GM21360 (cell line): ENCODE measurements around the gene NRIP1.

Source experiments
- ATAC-seq: cut with Tn5 transposase; IDR thresholded peaks from one replicate; pipeline ENCODE4 v1.9.1; 2021; ENCODE audit warnings: mild to moderate bottlenecking, moderate library complexity; ENCODE audit not compliant: unreplicated experiment

Gene NRIP1

DNA sequence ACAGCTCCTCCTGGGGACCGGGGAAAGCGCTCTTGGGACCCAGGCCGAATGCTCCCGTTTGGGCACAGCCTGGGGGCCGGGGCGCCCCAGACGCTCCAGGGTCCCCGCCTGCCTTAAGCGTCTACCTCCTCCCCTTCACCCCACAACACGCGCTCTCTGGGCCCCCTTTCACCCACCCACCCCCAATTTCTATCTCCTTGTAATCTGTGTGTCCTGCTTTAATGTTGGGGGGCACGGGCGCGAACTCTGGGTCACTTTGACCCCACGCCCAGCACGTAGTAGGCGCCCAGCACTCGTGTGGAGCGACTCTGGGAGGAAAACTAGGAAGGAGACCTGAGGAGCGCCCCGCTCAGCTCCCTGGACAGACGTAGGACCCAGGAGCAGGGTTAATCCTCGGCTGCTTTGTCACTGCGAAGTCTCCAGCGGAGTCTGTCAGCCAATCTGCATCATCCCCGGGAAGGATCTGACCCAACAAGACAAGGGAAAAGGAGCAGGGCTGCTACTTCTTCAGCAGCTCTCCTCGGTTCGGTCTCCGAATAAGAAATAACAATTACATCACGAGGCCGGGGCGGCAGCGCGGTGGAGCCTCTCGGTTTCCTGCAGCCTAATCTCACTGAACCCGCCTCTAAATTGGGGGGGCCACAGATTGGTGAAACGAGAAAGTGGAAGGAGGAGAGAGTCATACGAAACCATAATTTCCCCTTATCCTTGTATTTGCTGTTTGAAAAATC is 757 bp upstream of the NRIP1 start:
- no peak for ATAC-seq

DNA sequence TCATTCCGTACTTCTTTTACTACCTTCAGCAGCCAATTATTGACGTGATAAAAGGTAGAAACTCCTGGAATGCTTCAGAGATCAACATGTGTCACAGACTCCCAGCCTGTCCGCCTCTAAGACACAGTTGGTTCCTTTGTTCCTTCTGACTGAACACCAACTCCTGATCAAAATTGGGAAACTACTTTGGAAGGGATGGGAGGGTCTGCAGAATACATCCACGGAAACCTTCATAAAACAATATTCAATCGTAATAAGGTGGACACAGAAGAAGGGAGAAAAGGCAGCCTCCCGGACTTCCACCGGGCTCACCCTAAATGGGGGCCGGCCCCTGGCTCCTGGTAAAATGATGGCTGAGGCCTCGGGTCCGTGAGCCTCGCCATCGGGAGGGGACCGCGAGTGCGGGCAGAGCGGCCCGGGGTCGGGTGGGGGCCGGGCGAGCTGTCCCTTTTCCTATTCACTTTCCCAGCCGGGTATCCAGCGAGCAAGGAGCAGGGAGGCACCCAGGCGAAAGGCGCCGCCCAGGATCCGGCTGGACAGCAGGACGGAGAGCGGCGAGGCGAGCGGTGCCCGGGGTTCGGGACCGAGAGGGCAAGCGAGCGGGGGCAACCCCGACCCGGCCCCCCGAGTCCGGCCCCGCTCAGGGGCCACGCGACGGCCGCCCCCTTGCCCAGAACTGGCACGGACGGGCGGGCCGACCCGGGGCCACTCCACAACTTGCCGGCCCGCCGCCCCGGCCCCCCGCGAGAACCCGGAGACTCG is 805 bp downstream of the NRIP1 start:
- ATAC-seq, result peak; percentile 2

DNA sequence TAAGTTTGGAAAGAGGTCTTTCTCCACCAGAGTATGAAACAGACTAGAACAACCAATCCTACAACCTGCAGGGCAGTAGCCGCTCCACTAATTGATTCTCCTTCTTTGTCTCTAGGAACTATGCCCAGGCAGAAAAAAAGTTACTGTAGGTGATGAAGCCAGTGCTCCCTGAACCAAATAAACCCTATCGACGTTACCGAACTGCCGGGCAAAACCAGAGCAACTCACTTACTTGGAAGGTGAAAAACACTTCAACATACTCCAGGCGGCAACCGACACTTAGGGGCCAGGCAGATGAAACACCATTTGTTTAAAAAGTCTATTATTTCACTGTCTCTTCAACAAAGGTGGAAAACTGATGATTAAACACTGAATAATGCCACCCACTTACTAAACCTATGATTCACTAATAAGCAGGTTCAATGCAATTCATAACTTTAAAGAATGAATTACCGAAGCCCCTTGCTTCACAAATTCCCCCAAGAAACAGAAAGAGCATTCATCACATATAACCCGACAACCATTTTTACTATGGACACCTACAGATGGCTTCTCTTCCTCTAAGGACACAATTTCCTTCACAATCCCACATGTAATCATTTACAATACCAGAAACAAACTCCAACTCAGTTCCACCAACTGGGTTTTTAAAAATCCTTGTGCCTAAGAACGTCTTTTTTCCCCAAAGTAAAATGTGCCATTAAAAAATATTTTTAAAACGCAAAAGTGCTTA is 1.6 kb downstream of the NRIP1 start:
- ATAC-seq, result no peak

DNA sequence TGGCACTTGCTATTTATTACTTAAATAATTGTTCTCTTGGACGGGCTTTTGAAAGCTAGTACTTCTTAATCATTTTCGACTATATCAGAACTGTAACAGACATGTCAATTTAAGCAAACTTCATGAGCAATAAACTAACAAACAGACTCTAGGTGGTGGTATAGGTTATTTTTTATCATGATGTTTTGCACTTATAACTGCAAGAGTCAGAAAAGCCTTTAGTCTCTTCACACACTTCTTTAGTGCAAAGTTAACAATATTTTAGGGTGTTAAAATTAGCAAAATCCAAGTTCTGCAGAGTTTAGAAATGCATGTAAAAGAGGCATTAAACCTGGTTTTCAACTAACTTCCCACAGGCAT is 2.2 kb downstream of the NRIP1 start:
- no peak for ATAC-seq

DNA sequence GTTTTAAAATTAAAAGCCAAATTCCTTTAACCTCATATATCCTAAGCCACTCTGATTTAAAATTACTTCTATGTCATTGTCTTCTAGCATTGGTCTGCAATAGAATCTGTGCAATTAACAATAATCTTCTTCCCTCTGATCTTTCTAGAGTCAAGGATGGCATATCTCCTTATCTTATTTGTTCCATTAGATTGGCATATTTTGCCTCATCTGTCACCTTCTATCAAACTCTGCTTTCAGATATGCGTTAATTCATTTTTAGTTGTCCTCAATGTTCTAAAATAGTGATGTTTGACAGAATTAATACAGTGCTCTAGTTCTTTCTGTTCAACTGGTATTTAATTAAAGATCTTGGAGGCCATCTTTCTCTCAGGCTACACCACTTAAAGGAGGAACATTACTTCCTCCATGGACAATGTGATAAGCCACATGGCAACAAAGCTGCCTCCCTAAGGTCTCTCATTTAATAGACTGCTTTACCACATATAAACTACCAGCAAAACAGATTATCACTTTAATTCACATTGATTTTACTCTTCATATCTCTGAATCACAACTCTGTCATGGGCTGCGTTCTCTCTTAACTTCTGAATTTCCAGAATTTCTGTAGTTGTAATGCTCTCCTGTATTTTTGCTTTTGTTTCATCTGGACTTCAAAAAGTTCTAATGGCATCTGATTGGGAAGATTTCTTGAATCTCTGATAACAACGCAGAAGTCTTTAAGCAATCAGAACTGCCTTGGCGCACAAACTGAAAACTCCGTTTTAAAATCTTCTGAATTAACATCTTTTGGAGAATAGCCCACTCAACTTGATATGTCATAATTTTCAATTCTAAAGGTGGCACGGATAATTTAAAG is 2.8 kb downstream of the NRIP1 start:
- ATAC-seq, result no peak

DNA sequence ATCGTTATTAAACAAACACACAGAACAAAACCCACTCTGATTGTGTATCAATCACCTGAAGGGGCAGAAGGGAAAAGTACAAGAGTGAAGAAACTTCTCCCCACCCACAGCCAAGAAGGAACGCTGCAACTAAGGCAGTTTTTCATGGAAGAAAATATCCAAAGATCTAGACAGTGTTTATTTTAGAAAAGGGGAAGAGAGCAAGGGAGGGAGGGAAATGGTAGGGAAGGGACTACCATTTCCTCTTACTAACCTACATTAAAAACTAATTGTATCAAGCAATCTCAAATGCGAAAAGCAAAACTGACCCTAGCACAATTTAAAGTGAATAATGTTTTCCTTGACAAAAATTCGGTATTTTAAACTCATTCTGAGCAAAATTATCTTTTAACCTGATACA is 3.5 kb downstream of the NRIP1 start:
- no peak for ATAC-seq

DNA sequence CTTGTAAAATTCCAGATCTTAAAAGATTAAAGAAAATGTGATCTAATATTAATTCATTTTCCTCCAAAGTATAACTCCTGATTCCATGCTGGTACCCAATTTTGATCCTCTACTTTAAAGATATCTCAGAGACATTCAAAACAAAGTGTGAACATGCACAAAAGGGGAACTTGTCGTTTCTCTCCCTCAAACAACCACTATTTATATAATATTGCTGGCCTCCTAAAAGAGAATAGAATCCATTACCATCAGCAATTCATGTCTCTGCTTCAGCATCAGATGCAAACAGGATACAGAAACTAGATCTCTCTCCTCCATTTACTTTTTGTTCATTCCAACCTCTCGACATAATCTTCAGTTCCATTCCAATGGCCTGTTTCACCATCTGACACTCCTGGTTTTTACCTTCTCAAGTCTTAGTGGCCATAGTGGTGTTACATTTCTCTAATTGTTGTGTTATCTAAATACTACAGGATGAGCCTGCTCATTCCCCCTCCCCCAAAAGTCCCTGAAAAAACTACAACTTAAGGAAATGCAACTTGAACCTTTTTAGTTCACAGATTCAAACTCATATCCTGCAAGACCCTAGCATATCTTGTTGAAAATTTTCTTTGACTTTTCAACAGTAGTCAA is 4.1 kb downstream of the NRIP1 start:
- ATAC-seq, result no peak

DNA sequence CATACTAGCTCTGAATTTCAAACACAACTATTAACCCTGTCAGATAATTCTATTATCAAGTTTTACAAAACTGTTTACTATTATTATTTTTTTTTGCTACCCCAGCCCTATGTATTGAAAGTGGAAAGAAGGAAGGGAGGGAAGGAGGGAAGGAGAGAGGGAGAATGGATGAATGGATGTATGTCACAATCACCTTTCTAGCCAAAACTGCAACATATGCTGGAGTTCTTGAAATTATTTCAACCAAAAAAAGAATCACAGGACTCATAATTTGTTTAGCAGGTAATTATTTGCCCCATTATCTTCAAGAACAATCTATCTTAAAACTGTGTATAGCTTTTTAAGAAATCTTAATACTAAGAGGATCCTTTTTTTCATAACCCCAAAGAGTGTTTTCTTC is 5.4 kb downstream of the NRIP1 start:
- ATAC-seq, result no peak

DNA sequence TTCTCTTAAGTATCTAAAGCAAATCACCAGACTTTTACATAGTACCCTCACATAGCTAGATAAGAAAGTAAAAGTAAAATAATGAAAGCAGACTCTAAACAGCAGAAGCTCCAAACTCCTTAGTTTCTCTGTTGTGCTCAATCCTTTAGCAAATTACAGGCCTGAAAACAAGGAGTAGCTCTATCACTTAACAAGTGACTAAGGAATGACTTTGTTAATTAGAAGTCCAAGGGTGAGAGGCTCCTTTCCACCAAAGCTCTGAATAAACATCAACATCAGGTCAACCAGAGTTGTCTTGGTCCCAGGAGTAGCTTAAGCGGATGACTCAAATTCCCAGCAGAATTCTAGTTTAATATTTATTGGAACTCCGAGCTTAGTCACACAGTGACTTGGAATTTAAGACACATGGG is 5.9 kb downstream of the NRIP1 start:
- ATAC-seq, result no peak

DNA sequence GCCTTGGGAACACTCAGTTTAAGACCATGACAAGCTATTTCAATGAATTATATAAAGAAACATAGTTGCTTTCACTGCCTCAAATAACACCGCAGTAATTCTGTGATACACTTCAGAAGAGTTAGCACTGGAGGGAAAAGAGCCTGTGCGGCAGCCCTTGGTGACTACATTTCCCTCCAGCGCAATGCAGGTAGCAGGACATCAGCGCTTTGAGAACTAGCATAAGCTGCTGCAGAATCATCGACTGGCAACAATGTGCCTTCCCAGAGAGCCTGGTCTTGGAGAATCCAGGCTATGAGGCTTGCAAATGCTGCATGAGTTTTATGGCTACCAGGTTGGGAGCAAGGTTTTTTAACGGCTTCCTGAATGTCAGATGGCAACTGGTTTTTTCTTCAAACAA is 7.5 kb downstream of the NRIP1 start:
- no peak for ATAC-seq

DNA sequence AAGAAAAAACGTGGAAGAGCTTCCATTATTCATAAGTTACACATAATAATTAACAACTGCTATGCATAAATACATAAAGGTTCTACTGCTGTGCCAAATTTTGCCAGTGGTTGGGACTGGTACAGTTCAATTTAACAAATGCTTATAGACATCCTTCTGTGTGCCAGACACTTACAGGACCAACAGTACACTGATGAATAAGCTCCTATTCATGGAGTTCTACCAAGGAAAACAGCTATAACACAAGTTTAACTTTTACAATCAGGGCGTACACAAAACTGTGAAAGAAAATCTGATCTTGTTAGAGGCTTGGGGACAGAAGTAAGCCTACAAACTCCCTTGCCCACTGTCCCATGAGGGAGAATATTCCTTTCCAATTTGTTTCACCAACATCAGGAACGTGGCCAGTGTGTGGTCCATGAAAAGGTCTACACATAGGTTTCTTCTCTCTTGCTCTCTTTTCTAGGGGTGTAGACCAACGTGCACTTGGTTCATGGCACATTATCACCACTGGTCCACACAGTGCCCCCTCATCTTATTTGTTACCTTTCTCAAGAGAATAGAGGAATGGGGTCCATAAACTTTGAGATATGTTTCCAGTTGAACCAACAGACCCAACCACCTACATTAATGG is 10.1 kb downstream of the NRIP1 start:
- no peak for ATAC-seq

DNA sequence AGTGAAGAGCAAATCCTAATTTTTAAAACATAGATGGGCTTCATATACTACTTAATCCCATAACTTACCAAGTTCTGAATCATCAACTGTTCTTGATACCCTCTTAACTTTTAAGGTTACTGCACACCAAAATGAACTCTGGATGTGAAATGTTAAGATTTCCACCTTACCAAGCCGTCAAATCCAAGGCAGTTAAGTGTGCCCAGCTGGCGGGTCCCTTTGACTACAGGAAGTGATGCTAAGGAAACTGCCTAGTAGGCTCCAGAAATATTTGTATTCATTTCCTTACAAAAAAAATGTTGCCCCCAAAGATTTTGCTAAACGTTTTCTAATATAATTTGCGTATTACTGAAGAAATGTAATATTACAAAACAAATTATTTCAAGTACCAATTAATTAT is 10.7 kb downstream of the NRIP1 start:
- no peak for ATAC-seq

DNA sequence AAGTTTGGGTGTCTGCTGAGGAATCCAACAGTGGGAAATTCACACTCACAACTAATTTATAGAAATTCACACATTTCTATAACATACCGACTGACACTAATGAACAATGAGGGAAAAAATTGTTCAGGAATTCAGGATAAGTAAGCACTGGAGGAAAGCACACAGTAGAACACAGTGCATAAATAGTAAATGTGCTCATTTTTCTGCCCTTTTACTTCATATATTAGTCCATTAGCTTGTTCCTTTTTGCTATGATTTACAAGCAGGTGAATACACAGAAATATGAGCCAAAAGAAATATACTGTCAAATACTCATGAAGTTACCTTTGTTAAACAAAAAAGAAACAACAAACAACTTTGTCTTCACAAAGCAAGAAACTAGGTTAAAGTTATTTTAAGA is 11.3 kb downstream of the NRIP1 start:
- ATAC-seq, result no peak

DNA sequence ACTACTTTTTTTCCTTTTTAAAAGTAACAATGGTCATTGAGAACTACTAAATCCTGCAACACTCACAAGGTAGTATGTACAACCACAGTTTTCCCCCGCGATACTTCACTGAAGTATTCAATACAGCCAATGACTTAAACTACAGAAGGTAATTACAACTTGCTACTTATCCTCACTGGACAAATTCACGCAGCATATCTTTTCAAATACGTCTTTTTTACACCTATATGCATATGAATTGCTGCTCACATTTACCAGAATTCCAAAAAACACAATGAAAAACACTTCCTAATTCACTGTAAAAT is 12.4 kb downstream of the NRIP1 start:
- peak; percentile 16 for ATAC-seq

DNA sequence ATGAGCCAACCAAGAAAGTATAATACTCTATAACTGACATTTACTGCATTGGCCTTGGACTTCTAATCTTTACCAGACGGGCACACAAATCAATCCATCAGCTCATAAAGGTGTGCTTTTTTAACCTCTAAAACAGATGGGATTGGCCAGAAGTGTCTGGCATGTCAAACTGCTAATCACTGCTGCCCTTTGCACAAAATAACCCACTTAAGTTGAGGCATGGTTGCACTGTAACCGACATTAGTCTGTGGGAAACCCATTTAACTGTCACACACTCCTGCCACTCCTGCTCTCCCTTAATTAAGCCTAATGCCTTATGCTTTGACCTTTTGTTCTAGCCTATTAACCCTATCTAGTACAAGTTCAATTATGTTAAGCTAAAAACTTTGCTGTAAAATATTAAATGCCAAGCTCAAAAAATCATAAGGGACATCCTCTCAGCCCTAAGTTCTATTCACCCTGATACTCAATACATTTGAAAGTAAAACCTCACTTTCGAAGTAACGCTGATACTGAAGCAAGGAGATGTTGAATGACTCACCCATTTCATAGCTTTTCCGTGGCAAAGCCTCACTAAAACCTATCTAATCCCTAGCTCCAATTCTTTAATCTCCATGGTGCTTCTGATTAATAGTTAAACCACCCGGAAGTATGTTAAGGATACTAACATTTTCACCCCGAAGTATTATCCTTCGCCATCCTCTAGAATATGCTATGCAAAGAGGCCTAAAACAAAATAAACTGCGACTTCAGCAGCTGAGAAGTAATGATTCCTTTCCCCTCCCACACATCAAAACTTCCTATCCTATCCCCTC is 12.9 kb downstream of the NRIP1 start:
- peak; percentile 70 for ATAC-seq

DNA sequence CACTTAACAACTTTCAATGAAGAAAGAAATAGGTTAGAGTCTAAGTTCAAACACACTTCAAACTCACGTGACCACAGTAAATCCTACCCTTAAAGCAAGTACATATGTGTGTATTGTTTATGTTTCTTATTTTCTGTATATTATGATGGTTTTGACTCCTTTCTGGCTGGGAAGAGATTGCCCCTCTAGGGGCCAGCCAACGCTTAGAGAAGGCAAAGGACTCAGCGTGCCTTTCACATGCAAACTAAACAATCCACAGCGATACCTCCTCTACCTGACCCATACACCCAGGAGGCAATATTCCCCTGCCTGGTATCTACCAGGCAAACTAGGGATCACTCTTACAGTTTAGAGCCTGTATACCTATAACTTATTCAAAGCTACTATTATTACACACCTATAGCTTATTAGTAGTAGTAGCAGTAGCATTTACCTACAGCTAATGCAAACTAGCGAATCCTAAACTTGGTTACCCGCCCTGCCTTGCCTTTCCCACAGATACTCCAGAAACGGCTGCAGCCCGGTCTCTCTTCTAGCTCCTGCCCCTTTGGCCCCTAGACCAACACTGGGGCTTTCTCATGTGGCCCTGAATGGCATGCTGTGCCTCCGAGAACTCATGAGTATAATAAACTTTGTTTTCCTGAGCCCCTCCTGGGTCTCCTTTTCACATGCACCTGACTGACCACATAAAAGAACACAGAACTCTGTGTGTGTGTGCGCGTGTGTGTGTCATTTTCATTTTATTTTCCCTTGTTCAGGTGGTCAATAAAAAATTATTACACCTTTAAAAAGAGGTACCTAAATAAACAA is 14.0 kb downstream of the NRIP1 start:
- ATAC-seq, result no peak

DNA sequence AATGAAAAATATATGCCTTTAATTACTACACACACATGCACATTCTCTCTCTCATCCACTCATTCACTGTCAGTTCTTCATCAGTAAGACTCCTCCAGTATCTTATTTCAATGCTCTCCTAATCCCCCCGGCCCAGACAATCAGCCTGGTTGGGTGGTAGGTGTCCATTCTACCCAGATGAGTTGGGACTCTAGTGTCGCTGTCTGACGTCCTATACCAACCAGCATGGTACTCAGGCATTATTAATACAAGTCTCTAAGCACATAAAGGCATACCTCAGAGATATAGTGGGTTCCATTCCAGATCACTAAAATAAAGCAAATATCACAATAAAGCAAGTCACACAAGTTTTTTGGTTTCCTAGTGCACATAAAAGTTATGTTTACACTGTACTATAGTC is 19.8 kb downstream of the NRIP1 start:
- ATAC-seq, result no peak

DNA sequence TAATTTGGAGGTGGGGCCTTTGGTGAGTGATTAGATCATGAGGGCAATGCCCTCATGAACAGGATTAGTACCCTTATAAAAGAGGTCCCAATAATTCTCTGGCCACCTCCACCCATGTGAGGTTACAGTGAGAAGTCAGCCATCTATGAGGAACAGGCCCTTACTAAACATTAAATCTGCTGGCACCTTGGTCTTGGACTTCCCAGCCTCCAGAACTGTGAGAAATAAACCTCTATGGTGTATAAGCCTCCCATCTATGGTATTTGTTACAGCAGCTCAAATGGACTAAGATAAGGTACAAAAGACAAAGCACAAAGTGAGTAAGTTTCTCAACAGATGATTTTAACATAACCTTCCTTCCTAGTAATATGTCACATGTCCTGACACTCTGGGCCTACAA is 22.3 kb downstream of the NRIP1 start:
- ATAC-seq, result no peak
